Stimulated activated memory B cell treated with anti-CD40 and anti-IgM and Interleukin-4, amounts not matched to agents 10 μg/mL and 1 μg/mL and 100 μg/mL, for 72 hours (primary cell): Measurements from ENCODE around the gene IDE.
"Not testable (repeated sequence)": the region's sequence is repeated elsewhere in the genome, so short reads cannot be mapped to it uniquely, and the experiment has no call there.

Experiments
- ATAC-seq: fragments of 150-1000 bp; cut with Tn5 transposase; 2 replicates; pipeline ENCODE4 v1.10.0; 2021
- H3K27ac Mint-ChIP-seq: one replicate; pipeline ENCODE4 v1.8.0; 2022; ENCODE audit warnings: mild to moderate bottlenecking, mixed read lengths
- H3K27me3 Mint-ChIP-seq: one replicate; pipeline ENCODE4 v1.8.0; 2022; ENCODE audit warnings: mixed read lengths
- H3K36me3 Mint-ChIP-seq: one replicate; pipeline ENCODE4 v1.8.0; 2022; ENCODE audit warnings: mixed read lengths
- H3K4me1 Mint-ChIP-seq: one replicate; pipeline ENCODE4 v1.8.0; 2022; ENCODE audit warnings: mixed read lengths
- H3K4me3 Mint-ChIP-seq: one replicate; pipeline ENCODE4 v1.8.0; 2022; ENCODE audit warnings: mild to moderate bottlenecking, moderate library complexity, mixed read lengths
- H3K9me3 Mint-ChIP-seq: one replicate; pipeline ENCODE4 v1.8.0; 2022; ENCODE audit warnings: mixed read lengths

The IDE gene

DNA sequence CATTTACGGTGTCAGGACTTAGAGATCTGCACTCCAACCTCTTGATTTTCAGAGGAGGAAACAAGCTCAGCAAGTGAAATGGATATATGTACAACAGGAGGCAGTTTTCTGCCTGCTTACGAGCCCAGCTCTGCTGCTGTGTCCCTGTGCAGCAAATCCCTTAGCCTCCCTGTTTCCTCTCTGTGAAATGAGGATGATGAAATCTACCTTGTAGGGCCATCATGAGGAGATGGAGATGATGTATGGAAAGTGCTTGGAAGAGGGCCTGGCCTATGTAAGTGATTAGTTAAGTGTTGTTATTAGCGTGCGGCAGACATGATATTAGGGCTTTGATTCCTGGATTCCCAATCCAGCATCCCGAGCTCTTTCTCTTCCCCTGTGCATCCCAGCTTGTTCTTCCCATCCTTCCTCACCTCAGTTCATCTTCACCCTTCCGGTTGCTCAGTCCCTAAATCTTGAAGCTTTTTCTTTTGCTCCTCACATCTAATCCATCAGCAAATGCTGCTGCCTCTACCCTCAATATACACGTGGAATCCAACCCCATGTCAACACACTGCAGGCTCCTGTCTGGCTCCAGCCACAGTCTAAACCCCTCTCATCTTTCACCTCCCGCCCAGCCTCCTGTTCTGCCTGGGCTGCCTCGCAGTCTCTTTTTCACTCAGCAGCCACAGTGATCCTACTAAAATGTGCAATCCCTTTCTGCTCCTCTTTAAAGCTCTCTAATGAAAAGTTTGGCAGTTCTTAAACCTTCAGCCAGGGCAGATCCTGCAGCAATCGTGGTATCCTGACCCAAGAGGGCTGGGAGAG, 169.1 kb downstream of the IDE start:
- H3K4me3 Mint-ChIP-seq, result no peak overlapping the region
- no peak for ATAC-seq
- no peak overlapping the region for H3K27ac Mint-ChIP-seq
- peaks cover 21% of the 10 kb centered on the region for H3K27me3 Mint-ChIP-seq
- no peaks in the 10 kb centered on the region for H3K9me3 Mint-ChIP-seq
- H3K36me3 Mint-ChIP-seq, result no peaks in the 10 kb centered on the region
- peaks cover 10% of the 10 kb centered on the region for H3K4me1 Mint-ChIP-seq

DNA sequence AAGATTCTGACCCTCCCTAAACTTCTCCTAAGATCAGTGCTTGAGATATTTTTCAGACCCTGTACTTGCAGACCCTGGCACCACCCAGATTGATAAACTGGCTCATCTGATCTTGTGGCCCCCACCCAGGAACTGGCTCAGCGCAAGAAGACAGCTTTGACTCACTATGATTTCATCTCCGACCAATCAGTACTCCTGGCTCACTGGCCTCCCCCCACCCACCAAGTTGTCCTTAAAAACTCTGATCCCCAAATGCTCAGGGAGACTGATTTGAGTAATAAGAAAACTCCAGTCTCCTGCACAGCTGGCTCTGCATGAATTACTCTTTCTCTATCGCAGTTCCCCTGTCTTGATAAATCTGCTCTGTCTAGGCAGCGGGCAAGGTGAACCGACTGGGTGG, 171.7 kb downstream of the IDE start:
- H3K36me3 Mint-ChIP-seq, H3K4me1 Mint-ChIP-seq, ATAC-seq, H3K27me3 Mint-ChIP-seq, H3K27ac Mint-ChIP-seq, H3K9me3 Mint-ChIP-seq, H3K4me3 Mint-ChIP-seq: not testable (repeated sequence)
